ENCODE measurements around the gene MTHFSD.
A peak's percentile ranks its signal among the peaks of the same experiment; 100 is the strongest.

MTHFSD gene

DNA sequence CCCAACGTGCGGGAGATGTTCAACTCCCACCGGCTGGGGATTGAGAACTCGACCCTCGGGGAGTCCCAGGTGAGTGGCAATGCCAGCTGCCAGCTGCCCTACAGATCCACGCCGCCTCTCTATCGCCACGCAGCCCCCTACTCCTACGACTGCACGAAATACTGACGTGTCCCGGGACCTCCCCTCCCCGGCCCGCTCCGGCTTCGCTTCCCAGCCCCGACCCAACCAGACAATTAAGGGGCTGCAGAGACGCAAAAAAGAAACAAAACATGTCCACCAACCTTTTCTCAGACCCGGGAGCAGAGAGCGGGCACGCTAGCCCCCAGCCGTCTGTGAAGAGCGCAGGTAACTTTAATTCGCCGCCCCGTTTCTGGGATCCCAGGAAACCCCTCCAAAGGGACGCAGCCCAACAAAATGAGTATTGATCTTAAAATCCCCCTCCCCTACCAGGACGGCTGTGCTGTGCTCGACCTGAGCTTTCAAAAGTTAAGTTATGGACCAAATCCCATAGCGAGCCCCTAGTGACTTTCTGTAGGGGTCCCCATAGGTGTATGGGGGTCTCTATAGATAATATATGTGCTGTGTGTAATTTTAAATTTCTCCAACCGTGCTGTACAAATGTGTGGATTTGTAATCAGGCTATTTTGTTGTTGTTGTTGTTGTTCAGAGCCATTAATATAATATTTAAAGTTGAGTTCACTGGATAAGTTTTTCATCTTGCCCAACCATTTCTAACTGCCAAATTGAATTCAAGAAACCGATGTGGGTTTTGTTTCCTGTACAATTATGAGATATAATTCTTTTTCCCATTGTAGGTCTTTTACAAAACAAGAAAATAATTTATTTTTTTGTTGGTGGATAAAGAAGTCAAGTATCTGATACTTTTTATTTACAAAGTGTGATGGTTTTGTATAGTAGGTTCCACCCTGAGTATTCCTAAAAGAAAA is 13.9 kb upstream of the MTHFSD start:
- DNase-seq: no peak

GRCh38 chr16:86567701-86568581 is 12.9 kb upstream of the MTHFSD start:
- DNase-seq: no peak

GRCh38 chr16:86566966-86567700 is 12.1 kb upstream of the MTHFSD start:
- DNase-seq: no peak

- DNase-seq: no peak
Measured at GRCh38 chr16:86566601-86566965, 11.5 kb upstream of the MTHFSD start, which contains the start of gene FOXC2. TSS of gene FOXC2 (plus strand) at chr16:86566829. CDS start at chr16:86567336, 507 bp downstream.

- DNase-seq: no peak
Measured at GRCh38 chr16:86565644-86566511, 10.8 kb upstream of the MTHFSD start.

DNA sequence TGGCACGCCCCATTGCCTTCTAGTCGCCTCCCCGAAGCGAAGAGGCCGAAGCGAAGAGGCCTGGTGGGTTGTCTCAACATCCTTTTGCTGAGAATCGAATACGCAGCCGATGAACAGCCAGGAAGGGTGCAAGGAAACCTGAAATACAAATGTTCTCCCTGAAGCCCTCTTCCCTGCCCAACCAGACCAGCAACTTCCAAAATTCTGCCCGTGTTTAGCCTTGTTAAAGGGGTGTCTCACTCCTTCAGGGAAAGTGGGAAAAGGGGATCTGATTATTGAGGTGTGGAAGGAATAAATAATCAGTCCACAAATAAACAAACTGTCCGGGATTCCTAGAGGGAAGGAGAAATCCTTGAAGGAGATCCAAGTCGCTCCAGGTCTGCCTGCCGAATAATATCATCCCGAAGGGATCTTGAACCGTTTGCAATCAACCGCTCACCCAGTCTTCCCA is 10.2 kb upstream of the MTHFSD start:
- DNase-seq: no peak

- DNase-seq: peak; percentile 84
Measured at GRCh38 chr16:86563469-86564345, 8.7 kb upstream of the MTHFSD start.

DNA sequence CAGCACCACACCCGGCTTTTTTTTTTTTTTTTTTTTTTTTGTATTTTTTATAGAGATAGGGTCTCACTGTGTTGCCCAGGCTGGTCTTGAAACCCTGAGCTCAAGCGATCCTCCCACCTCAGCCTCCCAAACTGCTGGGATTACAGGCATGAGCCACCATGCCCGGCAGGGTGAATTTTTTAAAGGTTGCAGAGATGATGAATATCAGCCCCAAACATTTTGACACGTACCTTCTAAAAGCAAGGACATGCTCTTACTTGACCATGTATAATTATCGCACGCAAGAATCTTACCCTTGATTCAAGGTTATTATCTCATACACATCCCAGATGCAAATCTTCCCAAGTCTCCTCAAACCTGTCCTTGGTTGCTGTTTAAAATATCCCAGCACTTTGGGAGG is 7.3 kb upstream of the MTHFSD start:
- no peak for DNase-seq

- DNase-seq: no peak
Measured at GRCh38 chr16:86559802-86560305, 4.8 kb upstream of the MTHFSD start.

- DNase-seq: no peak
Measured at GRCh38 chr16:86558355-86559193, 3.5 kb upstream of the MTHFSD start.

DNA sequence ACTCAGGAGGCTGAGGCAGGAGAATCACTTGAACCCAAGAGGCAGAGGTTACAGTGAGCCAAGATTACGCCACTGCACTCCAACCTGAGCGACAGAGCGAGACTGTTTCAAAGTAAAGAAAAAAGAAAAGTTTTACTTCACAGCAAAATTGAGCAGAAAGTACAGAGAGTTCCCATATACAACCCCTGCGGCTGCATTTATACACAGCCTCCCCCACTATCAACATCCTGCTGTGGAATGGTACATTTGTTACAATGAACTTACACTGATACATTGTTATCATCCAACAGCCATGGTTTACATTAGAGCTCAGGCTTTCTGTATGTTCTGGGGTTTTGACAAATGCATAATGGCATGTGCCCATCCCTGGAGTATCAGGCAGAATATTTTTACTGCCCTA is 2.6 kb upstream of the MTHFSD start:
- DNase-seq: no peak

DNA sequence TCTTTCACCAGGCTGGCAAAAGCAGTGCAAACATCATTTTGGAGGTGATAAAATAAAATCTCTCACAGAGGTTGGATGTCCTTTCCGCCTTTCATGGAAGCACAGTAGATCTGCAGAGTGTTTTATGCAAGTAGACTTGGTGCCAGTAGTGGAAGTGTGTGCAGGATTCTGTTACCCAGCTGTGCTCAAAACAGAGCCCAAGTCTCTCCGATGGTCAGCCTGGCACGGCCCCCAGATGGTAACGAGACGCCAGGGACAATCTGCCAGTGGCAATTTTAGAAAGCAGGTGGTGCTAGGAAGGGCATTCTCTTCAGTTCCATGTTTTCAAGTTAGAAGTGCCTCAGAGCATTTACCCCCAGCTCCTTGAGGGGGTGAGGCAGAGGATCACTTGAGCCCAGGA is 1.5 kb upstream of the MTHFSD start:
- DNase-seq: no peak

- no peak for DNase-seq
Measured at GRCh38 chr16:86555704-86556075, 655 bp upstream of the MTHFSD start.

- DNase-seq: no peak
Measured at GRCh38 chr16:86554599-86554916, 477 bp downstream of the MTHFSD start.

DNA sequence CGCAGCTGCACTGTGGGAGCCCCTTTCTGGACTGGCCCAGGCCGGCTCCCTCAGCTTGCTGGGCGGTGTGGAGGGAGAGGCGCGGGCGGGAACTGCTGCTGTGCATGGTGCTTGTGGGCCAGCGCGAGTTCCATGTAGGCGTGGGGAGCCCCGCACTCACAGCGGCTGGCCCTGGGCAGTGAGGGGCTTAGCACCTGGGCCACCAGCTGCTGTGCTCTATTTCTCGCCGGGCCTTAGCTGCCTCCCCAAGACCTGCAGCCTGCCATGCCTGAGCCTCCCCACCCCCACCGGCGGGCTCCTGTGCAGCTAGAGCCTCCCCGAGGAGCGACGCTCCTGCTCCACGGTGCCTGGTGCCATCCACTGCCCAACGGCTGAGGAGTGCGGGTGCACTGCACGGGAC is 1.7 kb downstream of the MTHFSD start:
- no peak for DNase-seq

- DNase-seq: no peak
Measured at GRCh38 chr16:86550281-86550680, 4.8 kb downstream of the MTHFSD start.

DNA sequence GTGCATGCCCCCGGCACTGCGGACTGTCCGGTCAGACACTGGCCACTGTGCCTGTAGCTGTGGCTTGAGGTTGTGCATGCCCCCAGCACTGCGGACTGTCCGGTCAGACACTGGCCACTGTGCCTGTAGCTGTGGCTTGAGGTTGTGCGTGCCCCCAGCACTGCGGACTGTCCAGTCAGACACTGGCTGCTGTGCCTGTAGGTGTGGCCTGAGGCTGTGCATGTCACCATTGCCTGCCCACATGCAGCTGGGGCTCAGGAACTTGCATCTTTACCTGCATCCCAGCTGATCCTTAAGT is 5.2 kb downstream of the MTHFSD start:
- no peak for DNase-seq

DNA sequence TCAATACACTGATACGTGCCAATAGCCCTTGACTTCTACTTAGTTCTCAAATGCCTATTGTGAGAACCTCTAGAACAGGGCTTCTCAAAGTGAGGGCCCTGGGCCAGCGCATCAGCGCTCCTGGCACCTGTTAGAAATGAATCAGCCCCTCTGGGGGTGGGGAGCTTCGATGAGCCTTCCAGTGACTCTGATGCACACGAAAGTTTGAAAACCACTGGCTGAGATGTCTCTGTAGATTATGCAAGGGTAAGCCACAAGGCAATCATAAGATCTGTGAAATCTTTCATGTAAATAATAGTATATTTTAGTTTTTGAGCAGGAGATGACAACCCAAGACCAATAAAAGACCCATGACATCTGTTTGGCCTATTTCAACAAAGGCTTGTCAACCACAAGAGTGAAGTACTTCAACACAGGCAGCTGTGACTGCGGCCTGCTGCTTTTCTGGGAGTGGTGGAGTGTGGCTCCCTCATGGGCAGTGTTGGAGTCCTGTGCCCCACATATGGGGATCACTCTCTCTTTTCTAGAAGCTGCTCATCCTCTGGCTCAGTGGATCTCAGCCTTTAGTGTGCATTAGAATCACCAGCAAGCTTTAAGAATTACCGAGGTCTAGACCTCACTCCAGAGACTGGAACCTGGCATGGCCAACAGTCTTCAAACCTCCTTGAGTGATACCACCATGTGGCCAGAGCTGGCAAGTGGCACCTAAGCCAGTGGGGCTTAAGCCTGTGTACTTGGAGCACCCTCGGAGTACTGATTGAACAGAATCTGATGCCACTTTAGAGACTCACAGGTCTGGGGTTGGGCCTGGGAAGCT is 5.8 kb downstream of the MTHFSD start:
- no peak for DNase-seq

DNA sequence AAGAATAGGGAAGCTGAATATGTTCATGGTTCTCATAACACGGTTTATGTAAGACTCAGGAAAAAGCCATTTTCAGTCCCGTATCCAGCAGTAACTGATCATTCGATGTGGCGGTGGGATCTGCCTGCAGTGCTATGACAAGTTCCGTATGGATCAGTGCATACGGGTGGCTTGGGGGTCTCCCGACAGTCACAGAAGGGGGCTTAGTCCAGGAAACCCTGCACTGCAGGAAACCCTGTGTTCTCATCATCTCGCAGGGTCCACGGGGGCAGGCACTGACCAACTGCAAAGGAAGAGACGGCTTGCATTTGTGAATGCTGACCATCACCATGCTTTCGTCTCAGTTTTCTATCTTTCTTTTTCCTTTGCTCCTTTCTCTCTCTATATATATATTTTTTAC is 7.7 kb downstream of the MTHFSD start:
- no peak for DNase-seq
